Erythroblast (primary cell): ENCODE results near the gene ANKRD1.

ENCODE experiments used
- GATA1 ChIP-seq: IDR thresholded peaks from 2 replicates; pipeline ENCODE4 v1.6.1; 2011; ENCODE audit warnings: low read depth, mild to moderate bottlenecking, control low read depth, low read length, moderate library complexity
- POLR2A ChIP-seq: IDR thresholded peaks from 2 replicates; pipeline ENCODE4 v1.6.1; 2011; ENCODE audit warnings: mild to moderate bottlenecking, low read length

DNA sequence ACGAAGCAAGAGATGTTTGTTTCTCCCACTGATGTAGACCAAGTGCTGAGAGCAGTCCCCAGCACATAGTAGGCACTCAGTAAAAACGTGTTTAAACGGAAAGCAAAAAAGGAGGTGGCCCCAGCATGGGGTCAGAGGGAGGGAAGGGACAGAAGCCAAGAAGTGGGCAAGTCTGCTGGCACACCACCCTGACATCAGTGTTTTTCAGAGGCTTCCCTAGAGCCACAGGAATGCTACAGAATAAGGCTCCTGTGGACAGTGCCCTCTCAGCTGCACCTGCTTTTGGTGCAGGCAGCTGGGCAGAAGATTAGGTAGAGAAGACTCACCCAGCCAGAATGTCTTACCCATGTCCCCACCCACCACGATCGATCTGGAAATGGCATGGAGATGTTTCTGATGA is 8.3 kb upstream of the ANKRD1 start:
- TF ChIP-seq POLR2A (no peak), GATA1 (no peak)
